ENCODE results near the gene ADAM12.
A peak's percentile ranks its signal among the peaks of the same experiment; 100 is the strongest.
"Not testable (repeated sequence)": the region's sequence is repeated elsewhere in the genome, so short reads cannot be mapped to it uniquely, and the experiment has no call there.

ADAM12 gene

DNA sequence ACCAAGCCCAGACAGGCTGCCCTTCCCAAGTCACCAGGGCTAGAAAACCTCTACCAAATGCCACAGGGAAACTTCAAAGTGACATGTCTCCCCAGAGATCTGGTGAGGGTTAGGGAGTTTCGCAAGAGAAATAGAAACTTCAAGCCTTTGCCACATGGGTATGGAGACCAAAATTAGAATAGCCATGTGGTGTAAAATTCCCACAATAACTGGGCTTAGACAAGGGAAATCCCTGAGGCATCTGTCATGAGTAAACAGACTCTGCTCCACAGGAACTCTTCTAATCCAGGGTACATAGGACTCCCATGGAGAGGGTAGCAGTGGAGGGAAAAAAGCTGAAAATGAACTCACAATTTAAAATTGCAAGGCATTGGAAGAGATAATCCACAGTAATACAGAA lies 14.3 kb downstream of the ADAM12 start:
- DNase-seq (ENCODE audit: low spot score) = no peak

DNA sequence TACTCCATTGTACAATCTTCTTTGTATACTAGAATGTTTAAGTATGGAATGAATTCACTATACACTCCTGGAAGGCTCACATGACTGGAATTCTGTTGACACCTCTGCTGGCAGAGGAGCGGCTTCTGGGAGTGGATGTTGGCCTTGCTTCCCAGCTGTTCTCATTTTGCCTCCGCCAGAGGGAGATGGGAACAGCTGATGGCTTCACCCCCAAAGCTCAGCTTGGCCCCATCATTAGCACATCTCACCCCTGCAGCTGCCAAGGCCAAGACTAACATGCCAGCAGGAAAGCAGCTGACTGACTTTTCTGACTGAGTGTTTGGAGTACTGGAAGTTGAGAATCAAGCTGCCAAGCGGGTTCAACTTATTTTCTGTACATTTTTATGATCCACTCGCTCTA lies 15.1 kb downstream of the ADAM12 start:
- no peak for DNase-seq (ENCODE audit: low spot score)

DNA sequence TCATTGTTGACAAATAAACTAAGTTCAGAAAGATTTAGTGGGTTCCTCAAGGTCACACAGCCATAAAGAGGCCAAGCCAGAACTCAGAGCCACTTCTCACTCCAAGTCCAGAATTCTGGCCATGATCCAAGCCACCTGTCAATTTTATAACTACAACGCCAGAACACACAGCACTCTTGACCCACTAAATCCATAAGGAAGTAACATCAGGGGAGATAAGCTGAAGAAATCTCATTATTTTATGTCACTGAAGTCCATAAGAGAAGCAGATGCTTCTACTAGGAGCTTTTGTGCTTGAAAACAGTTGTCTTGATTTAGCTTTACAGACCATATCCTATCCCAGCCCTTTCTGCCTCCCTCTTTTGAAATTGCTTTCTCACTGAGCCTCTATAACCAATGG lies 15.9 kb downstream of the ADAM12 start:
- no peak for DNase-seq (ENCODE audit: low spot score)

DNA sequence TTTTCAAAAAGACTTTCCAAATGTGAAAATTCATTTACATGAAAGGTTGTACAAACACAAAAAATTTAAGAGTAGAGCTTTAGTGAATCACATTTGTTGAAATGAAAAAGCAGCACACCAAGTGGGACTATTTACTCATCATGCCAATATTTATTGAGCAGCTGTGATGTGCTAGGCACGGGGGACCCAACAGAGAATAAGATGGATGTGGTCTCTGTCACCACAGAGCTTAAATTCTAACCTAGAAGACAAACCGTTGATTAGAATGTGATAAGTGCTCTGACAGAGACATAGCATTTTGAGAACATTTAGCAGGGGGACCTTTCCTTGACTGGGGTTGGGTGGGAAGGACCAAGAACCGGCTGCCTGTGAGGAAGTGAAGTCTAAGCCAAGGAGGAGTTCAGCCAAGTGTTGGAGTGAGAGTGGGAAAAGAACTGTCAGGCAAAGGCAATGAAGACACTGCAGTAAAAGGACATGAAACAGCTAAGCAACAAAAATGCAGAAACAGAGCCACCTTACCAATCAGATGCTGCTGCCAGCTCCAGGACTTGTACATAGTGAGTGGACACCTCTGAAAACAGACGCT lies 19.1 kb downstream of the ADAM12 start:
- DNase-seq (ENCODE audit: low spot score) = no peak

DNA sequence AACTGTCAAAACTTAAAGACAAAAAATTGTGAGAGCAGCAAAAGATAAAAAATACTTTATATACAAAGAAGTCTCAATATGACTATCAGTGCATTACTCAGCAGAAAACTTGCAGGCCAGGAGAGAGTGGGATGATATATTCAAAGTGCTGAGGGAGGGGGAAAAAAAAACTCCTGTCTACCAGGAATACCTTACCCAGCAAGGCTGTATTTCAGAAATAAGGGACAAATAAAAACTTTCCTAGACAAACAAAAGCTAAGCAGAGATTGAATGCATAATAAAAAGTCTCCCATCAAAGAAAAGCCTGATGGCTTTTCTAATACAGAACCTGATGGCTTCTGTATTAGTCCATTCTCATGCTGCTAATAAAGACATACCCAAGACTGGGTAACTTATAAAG lies 31.1 kb downstream of the ADAM12 start:
- no peak for DNase-seq (ENCODE audit: low spot score)

DNA sequence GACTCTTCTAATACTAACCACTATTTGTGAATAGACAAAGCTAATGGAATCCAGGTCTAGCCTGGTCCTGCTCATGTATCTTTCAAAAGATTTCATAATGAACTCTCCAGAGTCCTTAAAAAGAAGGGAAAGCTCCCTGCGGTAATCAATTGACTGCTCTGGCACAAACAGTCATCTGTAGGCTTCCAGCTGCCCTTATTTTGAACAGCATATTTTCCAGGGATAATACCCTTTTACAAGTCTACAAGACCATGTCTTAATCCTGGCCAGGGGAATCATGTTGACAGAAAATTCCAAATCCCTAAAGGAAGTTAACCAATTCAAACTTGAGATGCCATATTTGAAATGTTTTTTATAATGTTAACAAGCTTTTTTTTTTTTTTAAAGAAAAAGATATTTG lies 34.6 kb downstream of the ADAM12 start:
- no peak for DNase-seq (ENCODE audit: low spot score)

DNA sequence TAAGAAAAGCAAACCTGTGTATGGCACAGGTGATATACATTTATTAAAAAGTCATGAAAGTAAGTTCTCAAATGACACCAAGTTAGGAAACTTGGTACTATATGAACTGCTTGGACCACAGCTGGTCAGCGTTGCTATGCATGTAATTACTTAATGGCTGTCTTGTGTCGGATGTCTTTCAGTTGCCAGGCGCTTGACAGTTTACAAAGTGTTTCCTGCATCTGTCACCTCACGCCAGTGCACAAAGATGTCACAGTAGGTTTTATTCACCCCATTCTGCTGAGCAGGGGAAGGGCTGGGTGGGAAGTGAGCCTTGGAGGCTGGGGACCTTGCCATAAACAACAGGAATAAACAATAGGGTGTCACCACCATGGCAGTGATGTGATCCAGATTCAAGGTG lies 35.8 kb downstream of the ADAM12 start:
- DNase-seq (ENCODE audit: low spot score) = no peak

DNA sequence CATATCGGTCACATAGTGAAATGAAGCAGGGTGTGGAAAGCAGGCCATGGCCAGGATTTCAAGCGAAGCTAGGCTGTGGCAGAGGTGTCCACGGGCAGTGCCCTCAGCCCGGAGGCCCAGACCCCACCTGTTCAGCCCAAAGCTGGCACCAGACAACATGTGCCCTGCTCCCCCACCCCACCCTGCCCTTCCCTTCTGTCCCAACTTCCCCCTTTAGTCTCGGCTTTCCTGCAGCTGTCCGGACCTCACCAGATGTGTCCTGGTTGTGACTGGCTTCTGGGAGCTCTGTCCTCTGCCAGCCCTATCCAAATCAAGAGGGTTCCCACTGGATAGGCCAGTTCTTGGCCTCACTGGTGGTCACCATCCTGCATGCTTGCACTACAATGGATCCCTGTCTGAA lies 37.3 kb downstream of the ADAM12 start:
- no peak for DNase-seq (ENCODE audit: low spot score)

DNA sequence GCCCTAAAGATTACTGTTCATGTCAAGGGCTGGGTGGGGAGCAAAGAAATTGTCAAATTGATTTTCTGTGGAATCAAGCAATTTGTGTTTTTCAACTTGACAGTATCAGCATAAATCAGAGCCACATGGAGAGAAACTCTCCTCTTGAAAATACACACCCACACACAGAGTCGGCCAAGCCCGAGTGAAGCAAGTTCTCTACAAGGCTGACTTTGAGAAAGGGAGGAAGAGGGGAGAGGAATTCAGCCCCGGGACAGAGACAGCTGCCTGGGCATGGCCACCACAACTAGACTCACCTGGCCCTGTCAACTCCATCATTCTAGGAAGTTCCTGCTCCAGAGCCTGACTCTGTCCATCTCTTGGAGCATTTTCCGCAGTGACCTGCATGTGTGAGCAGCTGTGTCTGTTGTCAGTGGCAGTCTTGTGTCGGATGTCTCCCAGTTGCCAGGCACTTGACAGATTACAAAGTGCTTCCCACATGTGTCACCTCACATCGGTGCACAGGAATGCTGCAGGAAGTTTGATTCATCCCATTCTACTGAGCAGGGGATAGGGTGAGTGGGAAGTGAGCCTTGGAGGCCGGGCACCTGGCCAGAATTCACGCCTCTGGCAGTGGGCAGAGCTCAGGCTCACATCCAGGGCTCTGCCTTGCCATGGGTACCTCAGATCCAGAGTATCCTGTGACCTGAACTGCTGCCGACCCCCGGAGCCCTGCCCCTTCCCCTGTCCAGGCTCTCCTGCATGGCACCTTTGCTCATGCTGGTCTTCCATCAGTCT lies 37.9 kb downstream of the ADAM12 start:
- DNase-seq (ENCODE audit: low spot score) = peak; percentile 53

DNA sequence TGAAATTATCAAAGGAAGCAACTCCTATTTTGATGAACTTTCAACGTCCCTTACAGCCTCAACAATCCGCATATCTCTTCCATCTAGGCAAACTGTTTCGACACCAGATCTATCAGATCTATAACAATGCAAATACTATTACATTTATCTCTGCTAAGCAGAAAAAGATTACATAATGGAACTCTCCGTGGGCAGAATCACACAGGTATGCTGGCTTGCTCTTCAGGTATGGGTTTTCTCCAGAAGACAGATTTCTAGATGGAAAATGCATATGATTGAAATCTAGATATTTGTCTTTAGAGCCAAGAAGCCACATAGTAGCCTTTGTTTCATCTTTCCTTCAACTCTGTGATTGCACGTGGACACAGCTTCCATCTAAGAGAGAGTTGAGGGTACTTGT lies 38.6 kb downstream of the ADAM12 start:
- no peak for DNase-seq (ENCODE audit: low spot score)

DNA sequence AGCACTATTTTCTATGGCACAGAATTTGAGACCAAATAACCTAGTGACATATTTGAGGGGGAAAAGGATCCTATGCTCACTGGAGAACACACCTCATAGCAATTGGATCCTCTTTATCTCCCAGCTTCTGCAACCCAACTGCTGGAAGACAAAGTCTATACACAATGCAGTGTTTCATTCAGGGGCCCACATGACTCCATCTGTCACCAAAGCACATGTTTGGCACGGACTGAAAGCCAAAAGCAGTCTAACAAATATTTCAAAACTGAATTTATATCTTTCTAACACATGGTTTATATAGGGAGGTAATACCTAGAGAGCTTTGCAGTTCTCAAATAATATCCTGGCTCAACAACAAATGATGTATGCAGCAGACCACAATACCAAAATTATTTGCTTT lies 39.2 kb downstream of the ADAM12 start:
- DNase-seq (ENCODE audit: low spot score) = no peak

DNA sequence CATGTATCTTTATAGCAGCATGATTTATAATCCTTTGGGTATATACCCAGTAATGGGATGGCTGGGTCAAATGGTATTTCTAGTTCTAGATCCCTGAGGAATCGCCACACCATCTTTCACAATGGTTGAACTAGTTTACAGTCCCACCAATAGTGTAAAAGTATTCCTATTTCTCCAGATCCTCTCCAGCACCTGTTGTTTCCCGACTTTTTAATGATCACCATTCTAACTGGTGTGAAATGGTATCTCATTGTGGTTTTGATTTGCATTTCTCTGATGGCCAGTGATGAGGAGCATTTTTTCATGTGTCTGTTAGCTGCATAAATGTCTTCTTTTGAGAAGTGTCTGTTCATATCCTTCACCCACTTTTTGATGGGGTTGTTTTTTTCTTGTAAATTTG lies 44.8 kb downstream of the ADAM12 start:
- DNase-seq (ENCODE audit: low spot score) = not testable (repeated sequence)

DNA sequence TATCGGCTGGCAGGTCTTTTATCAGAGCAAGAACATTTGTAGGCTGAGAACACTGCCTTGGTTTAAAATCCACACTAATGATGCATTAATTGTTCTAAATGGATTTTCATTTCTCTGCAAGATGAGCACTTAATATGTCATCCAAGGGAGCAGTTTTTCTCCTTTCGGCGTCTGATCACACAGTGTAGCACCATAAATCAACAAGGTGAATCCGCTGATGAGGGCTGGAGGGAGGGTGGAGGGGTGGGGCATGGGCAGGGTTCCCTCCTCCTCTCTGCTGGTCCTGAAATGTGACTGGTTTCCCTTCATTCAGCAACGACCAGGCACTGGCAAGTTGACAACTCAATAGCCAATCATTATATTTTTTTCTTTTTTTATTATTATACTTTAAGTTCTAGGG lies 45.6 kb downstream of the ADAM12 start:
- DNase-seq (ENCODE audit: low spot score) = no peak

DNA sequence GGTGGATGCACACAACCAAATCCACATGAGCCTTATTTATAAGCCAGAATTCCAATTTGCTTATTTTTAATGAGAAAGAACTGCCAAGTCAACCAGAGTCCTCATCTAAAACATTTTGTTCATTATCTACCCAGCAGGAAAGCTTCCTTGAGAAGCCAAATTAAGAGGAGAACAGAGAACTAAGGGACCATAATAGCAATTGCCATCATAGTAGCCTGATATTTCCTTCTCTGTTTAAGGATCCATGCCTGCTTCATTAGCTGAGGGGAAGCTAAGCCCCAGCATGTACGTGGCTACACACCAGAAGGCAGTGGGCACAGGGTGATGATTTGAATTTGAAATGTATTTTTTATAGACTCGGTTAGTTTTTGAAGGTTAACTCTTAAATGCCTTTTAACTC lies 46.8 kb downstream of the ADAM12 start:
- no peak for DNase-seq (ENCODE audit: low spot score)

DNA sequence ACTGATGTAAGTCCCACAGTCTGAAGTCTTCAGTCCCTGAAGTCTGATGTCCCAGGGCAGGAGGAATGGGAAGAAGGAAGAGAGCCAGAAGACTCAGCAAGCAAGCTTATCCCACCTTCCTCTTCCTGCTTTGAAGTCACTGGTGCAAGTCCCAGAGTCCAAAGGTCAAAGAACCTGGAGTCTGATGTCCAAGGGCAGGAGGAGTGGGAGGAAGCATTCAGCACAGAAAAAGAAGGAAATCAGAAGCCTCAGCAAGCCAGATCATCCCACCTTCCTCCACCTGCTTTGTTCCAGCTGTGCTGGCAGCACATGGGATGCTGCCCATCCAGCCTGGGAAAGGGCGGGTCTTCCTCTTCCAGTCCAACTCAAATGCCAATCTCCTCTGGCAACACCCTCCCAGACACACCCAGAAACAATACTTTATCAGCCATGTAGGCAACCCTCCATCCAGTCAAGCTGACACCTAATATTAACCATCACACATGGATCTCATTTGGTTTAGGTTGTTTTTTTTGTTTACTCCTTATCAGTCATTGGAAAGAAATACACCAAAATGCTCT lies 50.9 kb downstream of the ADAM12 start:
- DNase-seq (ENCODE audit: low spot score) = no peak

DNA sequence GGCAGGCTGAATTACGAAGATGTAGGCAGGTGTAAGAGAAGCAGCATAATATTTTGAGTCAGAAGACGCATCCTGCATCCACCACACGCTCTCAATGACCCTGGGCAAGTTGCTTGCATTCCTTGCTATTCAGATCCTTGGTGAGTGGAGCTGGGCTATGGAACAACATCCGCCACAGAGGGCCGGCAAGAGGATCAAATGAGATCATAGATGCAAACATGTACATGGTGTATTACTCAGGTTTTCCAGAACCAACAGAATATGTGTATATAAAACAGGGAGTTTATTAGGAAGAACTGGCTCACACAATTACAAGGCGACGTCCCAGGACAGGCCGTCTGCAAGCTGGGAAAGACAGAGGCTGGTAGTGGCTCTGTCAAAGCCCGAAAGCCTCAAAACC lies 51.5 kb downstream of the ADAM12 start:
- no peak for DNase-seq (ENCODE audit: low spot score)

DNA sequence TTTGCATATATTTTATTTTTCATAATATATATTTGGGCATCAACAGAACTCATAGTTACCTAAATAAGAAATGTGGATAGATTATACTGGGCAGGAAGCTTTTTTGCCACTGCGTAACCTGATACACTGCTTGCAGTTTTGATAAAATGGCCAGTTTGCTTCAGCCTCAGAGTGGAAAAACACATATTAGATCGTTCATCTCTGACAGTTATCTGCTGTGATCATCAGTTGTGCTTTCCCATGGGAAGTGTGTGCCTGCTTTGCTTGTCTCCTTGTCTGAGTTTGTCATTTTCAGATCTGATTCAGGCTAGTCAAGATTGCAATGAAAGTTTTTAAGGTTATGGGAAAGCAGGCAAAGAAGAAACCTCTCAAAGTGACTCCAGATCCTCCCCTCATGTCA lies 54.0 kb downstream of the ADAM12 start:
- no peak for DNase-seq (ENCODE audit: low spot score)

DNA sequence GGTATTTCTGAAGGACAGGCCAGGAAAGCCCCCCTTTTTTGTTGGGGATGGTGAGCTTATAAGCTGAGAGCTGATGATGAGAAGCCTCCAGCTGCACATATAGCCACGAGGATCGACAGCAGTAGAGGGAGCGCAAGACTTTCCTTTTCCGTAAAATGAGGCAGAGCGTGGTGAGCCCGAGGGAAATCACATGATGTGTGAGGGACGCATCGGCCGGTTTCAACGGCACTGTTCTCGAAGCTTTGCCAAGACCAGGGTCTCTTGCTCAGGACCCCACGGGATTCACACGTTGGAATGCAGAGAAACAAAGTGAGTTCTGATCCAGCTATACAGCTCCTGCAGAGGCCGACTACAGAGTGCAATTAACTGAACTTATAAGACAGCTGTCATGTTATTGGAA lies 55.7 kb downstream of the ADAM12 start:
- DNase-seq (ENCODE audit: low spot score) = no peak

DNA sequence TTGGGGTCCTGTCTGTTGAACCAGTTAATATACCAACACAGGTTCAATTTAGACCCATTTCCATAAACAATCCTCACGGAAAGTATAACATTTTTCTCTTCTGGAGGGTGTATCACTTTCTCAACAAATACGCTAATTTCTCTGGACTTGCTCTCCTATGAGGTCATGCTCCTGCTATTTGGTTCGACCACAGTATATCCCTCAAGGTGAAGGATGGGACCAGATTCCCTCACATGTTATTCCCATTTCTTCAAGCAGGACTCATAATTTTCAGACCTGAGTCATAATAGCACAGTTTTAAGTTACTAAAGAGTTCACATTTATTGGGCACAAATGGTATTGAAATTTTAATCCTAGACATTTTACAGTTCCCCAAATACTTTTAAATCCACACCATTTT lies 57.2 kb downstream of the ADAM12 start:
- DNase-seq (ENCODE audit: low spot score) = no peak

DNA sequence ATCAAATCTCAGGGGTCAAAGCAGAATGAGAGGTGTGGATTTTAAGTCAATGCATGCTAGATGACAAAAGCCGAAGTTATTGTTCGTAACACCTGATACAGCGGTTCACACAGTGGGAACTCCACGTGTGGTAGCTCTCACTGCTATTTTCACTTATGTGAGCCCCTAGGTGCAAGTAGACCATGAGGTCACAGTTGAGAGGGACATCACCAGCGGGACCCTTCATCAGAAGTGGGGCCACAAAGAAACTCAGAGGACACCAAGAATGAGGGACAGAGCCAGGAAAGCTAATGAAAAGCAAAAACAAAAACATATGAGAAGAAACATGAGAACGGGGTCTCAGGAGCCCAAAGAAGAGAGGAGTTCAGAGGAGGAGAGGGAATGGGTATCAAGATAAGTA lies 63.5 kb downstream of the ADAM12 start:
- DNase-seq (ENCODE audit: low spot score) = no peak

DNA sequence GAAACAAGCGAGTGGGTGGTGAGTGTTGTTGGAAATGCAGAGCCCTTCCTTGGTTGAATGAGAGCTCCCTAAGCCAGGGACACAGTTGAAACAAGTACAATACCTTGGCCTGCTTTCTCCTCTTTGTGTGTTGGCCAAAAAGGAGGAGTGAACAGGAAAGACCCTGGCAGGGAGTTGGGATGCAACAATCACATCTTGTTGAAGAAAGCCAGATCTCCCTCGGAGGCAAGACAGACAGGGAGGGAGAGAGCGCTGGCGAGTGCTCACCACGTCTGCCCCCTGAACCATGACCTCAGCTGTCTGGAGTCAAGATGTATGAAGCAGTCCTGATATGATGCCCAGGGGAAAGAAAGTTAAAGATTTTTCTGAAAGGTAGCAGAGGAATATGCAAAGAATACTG lies 66.8 kb downstream of the ADAM12 start:
- no peak for DNase-seq (ENCODE audit: low spot score)

DNA sequence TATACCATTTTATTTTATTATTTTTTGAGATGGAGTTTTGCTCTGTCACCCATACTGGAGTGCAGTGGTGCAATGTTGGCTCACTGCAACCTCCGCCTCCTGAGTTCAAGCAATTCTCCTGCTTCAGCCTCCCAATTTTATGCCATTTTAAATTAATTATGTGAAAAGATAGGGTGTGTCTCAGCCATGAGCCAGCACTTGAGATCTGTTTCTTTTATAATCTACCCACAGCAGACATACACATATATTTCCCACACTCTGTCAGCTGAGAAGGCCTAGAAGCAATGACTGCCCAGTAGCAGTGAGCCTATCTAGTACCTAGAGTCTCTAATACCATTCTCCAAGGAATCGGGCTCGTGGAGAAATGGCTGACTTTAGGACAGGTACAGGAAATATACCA lies 70.5 kb downstream of the ADAM12 start:
- DNase-seq (ENCODE audit: low spot score) = no peak

DNA sequence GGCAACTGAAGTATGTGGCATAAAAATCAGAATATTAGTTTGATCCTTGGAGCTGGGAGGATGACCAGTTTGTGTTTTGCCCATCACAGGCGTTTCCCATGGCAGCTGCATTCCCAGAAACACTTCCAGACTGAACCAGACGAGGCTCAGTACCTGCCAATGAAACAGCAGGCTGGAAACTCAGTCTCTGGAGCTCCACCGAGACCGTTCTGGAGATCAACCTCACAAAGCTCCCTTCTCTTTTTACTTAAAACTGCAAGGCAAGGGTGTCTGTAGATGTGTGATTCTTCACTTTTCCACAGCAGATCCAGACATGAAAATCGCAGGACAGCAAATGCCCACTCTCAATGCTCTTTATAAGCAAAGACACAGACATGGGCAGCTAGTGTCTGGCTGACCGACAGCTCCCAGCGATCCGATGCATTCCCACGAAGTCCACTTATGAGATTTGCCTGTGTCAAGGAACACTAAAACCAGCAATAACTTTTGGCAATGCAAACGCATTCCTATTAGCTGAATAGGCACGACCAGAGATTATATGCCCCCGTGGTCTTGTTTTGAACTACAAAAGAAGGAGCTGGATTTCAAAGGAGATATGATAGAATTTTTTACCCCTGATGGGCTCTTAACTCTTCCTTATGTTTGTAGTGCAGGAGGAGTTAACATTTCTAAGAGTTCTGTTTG lies 72.6 kb downstream of the ADAM12 start:
- peak; percentile 53 for DNase-seq (ENCODE audit: low spot score)
